Stomach (tissue), 4 donors: ENCODE measurements around the gene MMP10.

Experiments used
- CTCF ChIP-seq, 7 experiments: fragments of 450-650 bp in 4 of 7; fragments of 200-600 bp in 3 of 7; sonication (generic) in 3 of 7; IDR thresholded peaks; one replicate each; pipeline ENCODE4 v1.5.1; 2016 to 2019; ENCODE audit warnings: antibody characterized with exemption in 7 of 7, control low read depth in 2 of 7, mild to moderate bottlenecking in 1 of 7
- EP300 ChIP-seq: sonication (generic); formaldehyde crosslinking; IDR thresholded peaks from one replicate; pipeline ENCODE4 v1.6.1; 2017; ENCODE audit warnings: antibody characterized with exemption
- POLR2A ChIP-seq, 4 donors: fragments of 450-650 bp; IDR thresholded peaks; one replicate each; pipeline ENCODE4 v1.6.1; 2016; ENCODE audit warnings: antibody characterized with exemption in 4 of 4, control low read depth in 2 of 4, mild to moderate bottlenecking in 1 of 4, moderate library complexity in 1 of 4
- POLR2AphosphoS5 ChIP-seq, 3 donors: sonication (generic); formaldehyde crosslinking; IDR thresholded peaks; one replicate each; pipeline ENCODE4 v1.6.1; 2016; ENCODE audit warnings: antibody characterized with exemption in 3 of 3

GRCh38 chr11:102760344-102761035 lies 19.9 kb downstream of the MMP10 start:
- no peak for TF ChIP-seq EP300
- no peak for TF ChIP-seq CTCF (IDR thresholded peaks at IDR 0.05)
- TF ChIP-seq POLR2AphosphoS5 (IDR thresholded peaks at IDR 0.05), result peak in 2 of 3 donors; percentile 54 to 56
- TF ChIP-seq POLR2A (IDR thresholded peaks at IDR 0.05), result no peak
